K562 (cell line): Measurements from ENCODE around the gene DOK7. TPM values are rescaled to one million over a fixed set of nuclear protein-coding genes. Genes with fewer than 3 reads are reported as not detected.

Experiments used
- ATAC-seq: fragments of 200-7000 bp; cut with Tn5 transposase; 3 replicates; pipeline ENCODE4 v1.9.1; 2020; ENCODE audit warnings: moderate library complexity
- BruUV-seq: library from RNA; stranded (reverse); fragments of 400-500 nt; replicated peaks from 2 replicates; lab custom pipeline; 2021; lab: Mats Ljungman, UMichigan
- CTCF ChIA-PET: fragments of 300-600 bp; formaldehyde crosslinking; extraction: SDS; loops from one replicate; lab custom pipeline; 2021; ENCODE audit warnings: low intra/inter-chr PET ratio; lab: Yijun Ruan, JAX
- POLR2A ChIA-PET: fragments of 300-600, 350-650 bp; sonication (Branson Sonifier 250); formaldehyde crosslinking; extraction: SDS; loops from one replicate; lab custom pipeline; 2021; ENCODE audit warnings: antibody characterized with exemption, inconsistent platforms; lab: Yijun Ruan, JAX
- DNase-seq, 4 experiments: peaks; one replicate each; pipeline versions ENCODE4 v3.0.0 to v3.0.0-alpha.2; 2011 to 2018; ENCODE audit warnings: low spot score in 3 of 4, mixed read lengths in 3 of 4; ENCODE audit errors: extremely low read depth in 1 of 4
- FAIRE-seq: peaks from 2 replicates; lab custom pipeline; 2011; peaks lifted over from hg19 to GRCh38; lab: Jason Lieb, UNC
- H2AFZ ChIP-seq: 2 replicates; pipeline ENCODE4 v1.6.0; 2011; ENCODE audit warnings: low read depth, low read length, control low read depth, inconsistent platforms
- H3K27ac ChIP-seq: fragments of 200-600 bp; 3 replicates; pipeline ENCODE4 v1.8.0; 2011; ENCODE audit warnings: low read depth, mild to moderate bottlenecking, control low read depth, inconsistent platforms, low read length, moderate library complexity, mixed read lengths; ENCODE audit errors: extremely low read depth
- H3K27me3 ChIP-seq, 2 experiments: fragments of 300-600 bp in 1 of 2; 2 replicates in 1 of 2; 3 replicates in 1 of 2; pipeline versions ENCODE4 v1.6.0 to v1.8.0; 2011; ENCODE audit warnings: inconsistent platforms in 2 of 2, low read length in 2 of 2, mild to moderate bottlenecking in 1 of 2, mixed read lengths in 1 of 2, moderate library complexity in 1 of 2; ENCODE audit not compliant: control insufficient read depth in 2 of 2, insufficient read depth in 2 of 2
- H3K36me3 ChIP-seq: fragments of 300-600 bp; 3 replicates; pipeline ENCODE4 v1.8.0; 2011; ENCODE audit warnings: mild to moderate bottlenecking, low read length, inconsistent platforms; ENCODE audit not compliant: control insufficient read depth, insufficient read depth
- H3K4me1 ChIP-seq, 2 experiments: fragments of 200-600 bp in 1 of 2; replicated peaks in 1 of 2; 2 replicates in 1 of 2; 3 replicates in 1 of 2; pipeline versions ENCODE4 v1.5.1 to v1.8.0; 2011; ENCODE audit warnings: inconsistent platforms in 2 of 2, low read length in 2 of 2, mild to moderate bottlenecking in 1 of 2, mixed read lengths in 1 of 2, moderate library complexity in 1 of 2; ENCODE audit not compliant: control insufficient read depth in 2 of 2, insufficient read depth in 2 of 2
- H3K4me2 ChIP-seq: 2 replicates; pipeline ENCODE4 v1.6.1; 2011; ENCODE audit warnings: low read length, control low read depth, inconsistent platforms, mixed read lengths; ENCODE audit not compliant: insufficient read depth
- H3K4me3 ChIP-seq: fragments of 200-600 bp; sonication (generic), shearing (Covaris generic); 2 replicates; pipeline ENCODE4 v1.5.1; 2016; ENCODE audit warnings: control low read depth, inconsistent platforms
- H3K79me2 ChIP-seq: fragments of 200-600 bp; 3 replicates; pipeline ENCODE4 v1.8.0; 2011; ENCODE audit warnings: low read length, inconsistent platforms; ENCODE audit not compliant: control insufficient read depth, insufficient read depth
- H3K9ac ChIP-seq, 2 experiments: 2 replicates each; pipeline versions ENCODE4 v1.6.0 to v1.6.1; 2011; ENCODE audit warnings: low read depth in 2 of 2, low read length in 2 of 2, control low read depth in 1 of 2, inconsistent platforms in 1 of 2, mild to moderate bottlenecking in 1 of 2, mixed read lengths in 1 of 2; ENCODE audit not compliant: insufficient read depth in 1 of 2
- H3K9me1 ChIP-seq: one replicate; pipeline ENCODE4 v1.6.0; 2011; ENCODE audit warnings: inconsistent platforms, mild to moderate bottlenecking, low read length, moderate library complexity; ENCODE audit not compliant: control insufficient read depth, insufficient read depth
- H3K9me3 ChIP-seq: replicated peaks from 2 replicates; pipeline ENCODE4 v1.5.1; 2011; ENCODE audit warnings: low read depth, low read length, inconsistent platforms; ENCODE audit not compliant: control insufficient read depth, insufficient read depth
- H4K20me1 ChIP-seq: replicated peaks from 2 replicates; pipeline ENCODE4 v1.6.1; 2011; ENCODE audit warnings: low read length, inconsistent platforms, mixed read lengths; ENCODE audit not compliant: control insufficient read depth, insufficient read depth
- CCNT2 ChIP-seq: IDR thresholded peaks from 2 replicates; pipeline ENCODE4 v1.6.1; 2011; ENCODE audit warnings: borderline replicate concordance, low read depth, mild to moderate bottlenecking, moderate library complexity, mixed read lengths, low read length; ENCODE audit not compliant: insufficient read length; ENCODE audit errors: extremely low read depth
- CHCHD3 ChIP-seq: fragments of 250-450 bp; sonication (Bioruptor Pico); IDR thresholded peaks from 2 replicates; pipeline ENCODE4 v2.1.2; 2022; ENCODE audit warnings: mild to moderate bottlenecking
- ELF2 ChIP-seq: fragments of 250-450 bp; sonication (Bioruptor Pico); IDR thresholded peaks from 2 replicates; pipeline ENCODE4 v1.5.0; 2021; ENCODE audit warnings: mild to moderate bottlenecking
- FOXP1 ChIP-seq: sonication (generic); formaldehyde crosslinking; IDR thresholded peaks from 2 replicates; pipeline ENCODE4 v1.8.0; 2022; ENCODE audit warnings: mild to moderate bottlenecking, missing genetic modification reagents
- GABPA ChIP-seq: fragments of 200-800 bp; sonication (Bioruptor generic); conservative IDR thresholded peaks from 2 replicates; pipeline ENCODE4 v1.6.1; 2016; ENCODE audit warnings: low read depth, missing genetic modification characterization, missing compliant biosample characterization
- KAT2B ChIP-seq: IDR thresholded peaks from one replicate; pipeline ENCODE4 v1.6.1; 2012; ENCODE audit warnings: low read depth, mild to moderate bottlenecking, control low read depth, inconsistent platforms, low read length, moderate library complexity
- KAT8 ChIP-seq: fragments of 450-650 bp; IDR thresholded peaks from 2 replicates; pipeline ENCODE4 v1.6.1; 2016; ENCODE audit warnings: low read depth, mild to moderate bottlenecking
- MCM2 ChIP-seq: fragments of 450-650 bp; IDR thresholded peaks from 2 replicates; pipeline ENCODE4 v1.6.1; 2017; ENCODE audit warnings: low read depth, mild to moderate bottlenecking
- MYNN ChIP-seq, 2 experiments: sonication (generic); formaldehyde crosslinking in 1 of 2; IDR thresholded peaks; 2 replicates each; pipeline versions ENCODE4 v1.5.0 to v1.6.1; 2016 to 2020; ENCODE audit warnings: antibody characterized with exemption in 1 of 2, missing genetic modification reagents in 1 of 2
- THRB ChIP-seq: fragments of 450-650 bp; formaldehyde crosslinking; conservative IDR thresholded peaks from 2 replicates; pipeline ENCODE4 v1.4.0; 2022; ENCODE audit warnings: mild to moderate bottlenecking, missing genetic modification characterization
- ZFPM2 ChIP-seq: fragments of 250-450 bp; sonication (Bioruptor Pico); IDR thresholded peaks from 2 replicates; pipeline ENCODE4 v1.5.1; 2022; ENCODE audit warnings: mild to moderate bottlenecking
- WGBS: fragments of 100-300 bp; shearing (Covaris generic); methylation state at CpG from one replicate; pipeline ENCODE4 v1.1.6; 2016; ENCODE audit warnings: low coverage, mixed read lengths; ENCODE audit not compliant: insufficient coverage; ENCODE audit errors: missing lambda C conversion rate; 5-methylcytosine and 5-hydroxymethylcytosine counted together
- in situ Hi-C: fragments of 300-500 bp; cut with MboI; formaldehyde crosslinking; loops from 4 replicates; pipeline ENCODE4 v1.15.0; 2018; ENCODE audit warnings: inconsistent platforms, mixed read lengths
- intact Hi-C: fragments of 100-400 bp; cut with micrococcal nuclease; formaldehyde crosslinking; loops from 2 replicates; pipeline ENCODE4 v1.14.2; 2022
- polyA plus RNA-seq, 8 experiments: library from polyadenylated mRNA; depleted of rRNA in 4 of 8; stranded (reverse) in 5 of 8; unstranded in 3 of 8; fragments of >200 nt; fragmentation: Nextera tagmentation in 2 of 8; fragmentation: Illumina TruSeq in 1 of 8; extraction: Ambion mirVana in 2 of 8; extraction: Trizol in 1 of 8; gene quantifications; 2 replicates each; pipeline versions ENCODE4 v1.2.1 to v1.2.3, GENCODE V29; 2011 to 2014; ENCODE audit warnings: inconsistent platforms in 1 of 8, missing spikeins in 1 of 8
- total RNA-seq, 7 experiments: library from RNA; depleted of rRNA in 6 of 7; stranded (reverse); fragments of >200 nt in 6 of 7; fragmentation: Illumina TruSeq in 2 of 7; extraction: Trizol in 2 of 7; gene quantifications; 2 replicates each; pipeline versions ENCODE4 v1.2.1 to v1.2.3, GENCODE V29; 2011 to 2021; ENCODE audit warnings: low replicate concordance in 1 of 7
- TF ChIP-seq, protein P1 (sequence below): sonication (generic); formaldehyde crosslinking; IDR thresholded peaks from 2 replicates; pipeline ENCODE4 v1.8.0; 2022; ENCODE audit warnings: mild to moderate bottlenecking, missing genetic modification reagents, borderline replicate concordance
- TF ChIP-seq, protein P2 (sequence below): IDR thresholded peaks from 2 replicates; pipeline ENCODE4 v1.6.1; 2011; ENCODE audit not compliant: insufficient read length; ENCODE audit errors: extremely low read depth
- TF ChIP-seq, protein P3 (sequence below): fragments of 250-450 bp; sonication (Bioruptor Pico); IDR thresholded peaks from 2 replicates; pipeline ENCODE4 v1.8.0; 2021; ENCODE audit warnings: mild to moderate bottlenecking, moderate library complexity

The DOK7 gene
- total and polyA plus RNA-seq, 9 of the 15 experiments (the other 6 are each of a cell fraction or from before 2014, with no cell fraction given), result not detected

DNA sequence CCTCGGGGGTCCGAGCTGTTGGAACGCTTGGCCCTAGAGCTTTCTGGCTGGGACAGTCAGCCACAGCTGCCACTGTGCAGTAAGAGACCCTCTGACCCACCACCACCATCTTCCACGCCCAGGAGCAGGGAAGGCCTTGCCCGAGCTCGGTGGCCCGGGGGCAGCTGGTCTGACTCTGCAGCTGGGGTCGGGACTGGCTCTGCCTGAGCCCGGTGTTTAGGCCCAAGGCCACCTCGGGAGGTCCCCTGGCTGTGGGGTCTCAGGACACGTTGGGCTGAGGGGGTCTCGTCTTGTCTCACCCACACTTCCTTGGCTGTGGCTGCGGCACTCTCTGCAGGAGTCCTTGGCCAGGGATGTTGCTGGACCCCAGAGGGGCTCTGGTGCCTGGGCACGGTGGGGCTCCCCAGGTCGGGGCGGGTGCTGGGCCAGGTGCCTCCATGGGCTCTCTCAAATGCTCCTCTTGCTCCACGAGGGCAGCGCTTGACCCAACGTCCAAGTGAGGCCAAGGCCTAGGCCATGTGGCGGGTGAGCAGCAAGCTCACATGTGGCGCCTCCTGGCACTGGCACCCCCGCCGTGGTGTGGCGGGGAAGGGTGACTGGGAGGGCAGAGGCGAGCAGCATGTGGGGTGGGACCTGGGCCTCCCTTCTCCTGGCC lies 22.9 kb downstream of the DOK7 start:
- Histone ChIP-seq H3K9me1 (no peaks in the 10 kb centered on the region), H3K9ac (no peak overlapping the region), H3K36me3 (no peaks in the 10 kb centered on the region), H4K20me1 (peaks cover 23% of the 10 kb centered on the region), H3K4me1 (peaks cover 0 to 49% of the 10 kb centered on the region in 2 experiments; a peak in 2 of 5 replicates), H3K27me3 (peaks cover 14 to 76% of the 10 kb centered on the region in 2 experiments; a peak in 4 of 5 replicates), H3K4me3 (no peak overlapping the region), H3K79me2 (no peaks in the 10 kb centered on the region), H3K4me2 (no peak overlapping the region), H3K9me3 (no peaks in the 10 kb centered on the region), H3K27ac (no peak overlapping the region), H2AFZ (no peak overlapping the region)
- in situ Hi-C loops (no loop called here), intact Hi-C loops (no loop called here)
- WGBS, result 7% methylated on average over 21 of the region's 25 CpGs
- DNase-seq (no peak), ATAC-seq (no peak), FAIRE-seq (no peak)
- ChIA-PET POLR2A (no interaction called here), CTCF (no interaction called here)
- BruUV-seq, result no TSS peak
- TF ChIP-seq GABPA (tag) (no peak), THRB (CRISPR knock-in tag) (no peak), CCNT2 (no peak), ELF2 (CRISPR knock-in tag) (no peak), MCM2 (no peak), CHCHD3 (CRISPR knock-in tag) (no peak), MYNN (IDR thresholded peaks at IDR 0.05) (no peak), MYNN (CRISPR knock-in tag; IDR thresholded peaks at IDR 0.05) (no peak), KAT2B (no peak), FOXP1 (CRISPR knock-in tag) (no peak), ZFPM2 (CRISPR knock-in tag) (no peak), KAT8 (no peak)
- TF ChIP-seq, protein P1, sequence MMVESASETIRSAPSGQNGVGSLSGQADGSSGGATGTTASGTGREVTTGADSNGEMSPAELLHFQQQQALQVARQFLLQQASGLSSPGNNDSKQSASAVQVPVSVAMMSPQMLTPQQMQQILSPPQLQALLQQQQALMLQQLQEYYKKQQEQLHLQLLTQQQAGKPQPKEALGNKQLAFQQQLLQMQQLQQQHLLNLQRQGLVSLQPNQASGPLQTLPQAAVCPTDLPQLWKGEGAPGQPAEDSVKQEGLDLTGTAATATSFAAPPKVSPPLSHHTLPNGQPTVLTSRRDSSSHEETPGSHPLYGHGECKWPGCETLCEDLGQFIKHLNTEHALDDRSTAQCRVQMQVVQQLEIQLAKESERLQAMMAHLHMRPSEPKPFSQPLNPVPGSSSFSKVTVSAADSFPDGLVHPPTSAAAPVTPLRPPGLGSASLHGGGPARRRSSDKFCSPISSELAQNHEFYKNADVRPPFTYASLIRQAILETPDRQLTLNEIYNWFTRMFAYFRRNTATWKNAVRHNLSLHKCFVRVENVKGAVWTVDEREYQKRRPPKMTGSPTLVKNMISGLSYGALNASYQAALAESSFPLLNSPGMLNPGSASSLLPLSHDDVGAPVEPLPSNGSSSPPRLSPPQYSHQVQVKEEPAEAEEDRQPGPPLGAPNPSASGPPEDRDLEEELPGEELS (CRISPR knock-in tag), result no peak
- TF ChIP-seq, protein P2, sequence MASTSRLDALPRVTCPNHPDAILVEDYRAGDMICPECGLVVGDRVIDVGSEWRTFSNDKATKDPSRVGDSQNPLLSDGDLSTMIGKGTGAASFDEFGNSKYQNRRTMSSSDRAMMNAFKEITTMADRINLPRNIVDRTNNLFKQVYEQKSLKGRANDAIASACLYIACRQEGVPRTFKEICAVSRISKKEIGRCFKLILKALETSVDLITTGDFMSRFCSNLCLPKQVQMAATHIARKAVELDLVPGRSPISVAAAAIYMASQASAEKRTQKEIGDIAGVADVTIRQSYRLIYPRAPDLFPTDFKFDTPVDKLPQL, result no peak
- TF ChIP-seq, protein P3, sequence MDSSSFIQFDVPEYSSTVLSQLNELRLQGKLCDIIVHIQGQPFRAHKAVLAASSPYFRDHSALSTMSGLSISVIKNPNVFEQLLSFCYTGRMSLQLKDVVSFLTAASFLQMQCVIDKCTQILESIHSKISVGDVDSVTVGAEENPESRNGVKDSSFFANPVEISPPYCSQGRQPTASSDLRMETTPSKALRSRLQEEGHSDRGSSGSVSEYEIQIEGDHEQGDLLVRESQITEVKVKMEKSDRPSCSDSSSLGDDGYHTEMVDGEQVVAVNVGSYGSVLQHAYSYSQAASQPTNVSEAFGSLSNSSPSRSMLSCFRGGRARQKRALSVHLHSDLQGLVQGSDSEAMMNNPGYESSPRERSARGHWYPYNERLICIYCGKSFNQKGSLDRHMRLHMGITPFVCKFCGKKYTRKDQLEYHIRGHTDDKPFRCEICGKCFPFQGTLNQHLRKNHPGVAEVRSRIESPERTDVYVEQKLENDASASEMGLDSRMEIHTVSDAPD (CRISPR knock-in tag), result no peak
